Adipose tissue (tissue), 3 donors: ENCODE results near the gene MTG1. TPM values are rescaled to one million over a fixed set of nuclear protein-coding genes. Genes with fewer than 3 reads are reported as not detected.

Experiments used
- H3K27ac ChIP-seq: one replicate; pipeline ENCODE4 v1.5.1; 2013; ENCODE audit warnings: low read depth, low read length
- WGBS, 3 donors: extraction: QIAGEN DNeasy Blood & Tissue Kit; methylation state at CpG; one replicate each; pipeline ENCODE4 v1.1.7; 2013; 5-methylcytosine and 5-hydroxymethylcytosine counted together
- polyA plus RNA-seq, 3 donors: library from polyadenylated mRNA; stranded (reverse); fragments of 200-250 nt; gene quantifications; one replicate each; pipeline ENCODE4 v1.2.3, GENCODE V29; 2013
- donor health status: healthy with polysubstance abuse.
- donor health status: Bipolar disorder and iron deficiency.
- donor health status: healthy.

Gene MTG1
- polyA plus RNA-seq, 3 donors = 33.9 to 40.2 (median 35.9) TPM

- no peak overlapping the region for H3K27ac ChIP-seq
- WGBS, 3 donors = 78 to 88% (median 86%) methylated on average over 10 of the region's 10 CpGs
Measured at GRCh38 chr10:133454204-133454893, 60.4 kb downstream of the MTG1 start.

- WGBS, 3 donors = 74 to 80% (median 78%) methylated on average over 5 of the region's 5 CpGs
- H3K27ac ChIP-seq = no peak overlapping the region
Measured at GRCh38 chr10:133455196-133455595, 61.2 kb downstream of the MTG1 start.

GRCh38 chr10:133455611-133456031 is 61.7 kb downstream of the MTG1 start:
- no peak overlapping the region for H3K27ac ChIP-seq
- WGBS, 3 donors = 79 to 89% (median 86%) methylated on average over 7 of the region's 7 CpGs

- no peak overlapping the region for H3K27ac ChIP-seq
- WGBS, 3 donors = 86 to 89% (median 89%) methylated on average over 44 to 46 of the region's 46 CpGs
Measured at GRCh38 chr10:133456041-133456951, 62.3 kb downstream of the MTG1 start.

GRCh38 chr10:133457100-133457841 is 63.3 kb downstream of the MTG1 start:
- 90 to 94% (median 91%) methylated on average over 34 of the region's 34 CpGs for WGBS, 3 donors
- no peak overlapping the region for H3K27ac ChIP-seq

GRCh38 chr10:133458021-133458709 is 64.2 kb downstream of the MTG1 start:
- WGBS, 3 donors = 91 to 92% (median 92%) methylated on average over 37 to 40 of the region's 40 CpGs
- H3K27ac ChIP-seq = no peak overlapping the region

- 82 to 92% (median 84%) methylated on average over 20 to 21 of the region's 21 CpGs for WGBS, 3 donors
- H3K27ac ChIP-seq = no peak overlapping the region
Measured at GRCh38 chr10:133458710-133459453, 64.9 kb downstream of the MTG1 start.

- H3K27ac ChIP-seq = no peak overlapping the region
- WGBS, 3 donors = 51 to 63% (median 56%) methylated on average over 79 to 81 of the region's 81 CpGs
Measured at GRCh38 chr10:133459454-133460207, 65.7 kb downstream of the MTG1 start.

GRCh38 chr10:133460208-133460769 is 66.3 kb downstream of the MTG1 start:
- H3K27ac ChIP-seq = no peak overlapping the region
- 93 to 96% (median 95%) methylated on average over 14 of the region's 14 CpGs for WGBS, 3 donors

GRCh38 chr10:133461027-133461426 is 67.1 kb downstream of the MTG1 start:
- 89 to 94% (median 94%) methylated on average over 7 of the region's 7 CpGs for WGBS, 3 donors

GRCh38 chr10:133461841-133462240 is 67.9 kb downstream of the MTG1 start:
- 73 to 76% (median 75%) methylated on average over 8 of the region's 8 CpGs for WGBS, 3 donors
- no peak overlapping the region for H3K27ac ChIP-seq

More at GRCh38 chr10:133461027-133461426, 67.1 kb downstream of the MTG1 start:
- no peak overlapping the region for H3K27ac ChIP-seq

- 87 to 91% (median 88%) methylated on average over 10 of the region's 10 CpGs for WGBS, 3 donors
- H3K27ac ChIP-seq = no peak overlapping the region
Measured at GRCh38 chr10:133462512-133463305, 68.8 kb downstream of the MTG1 start.

GRCh38 chr10:133464582-133465031 is 70.7 kb downstream of the MTG1 start:
- no peak overlapping the region for H3K27ac ChIP-seq
- 87 to 90% (median 89%) methylated on average over 10 to 12 of the region's 12 CpGs for WGBS, 3 donors

- no peak overlapping the region for H3K27ac ChIP-seq
- 29 to 34% (median 33%) methylated on average over 42 to 55 of the region's 55 CpGs for WGBS, 3 donors
Measured at GRCh38 chr10:133465191-133465949, 71.4 kb downstream of the MTG1 start.

- WGBS, 3 donors = 92 to 93% (median 92%) methylated on average over 7 of the region's 7 CpGs
- H3K27ac ChIP-seq = no peak overlapping the region
Measured at GRCh38 chr10:133465950-133466474, 72.1 kb downstream of the MTG1 start.
